ENCODE measurements around the gene SLC16A1.
"Not testable (repeated sequence)": the region's sequence is repeated elsewhere in the genome, so short reads cannot be mapped to it uniquely, and the experiment has no call there.

- not testable (repeated sequence) for TF ChIP-seq POLR2A, CTCF, POLR2AphosphoS5 (IDR thresholded peaks at IDR 0.05)
Observed at GRCh38 chr1:112889906-112890305, 66.1 kb downstream of the SLC16A1 start.

Data from breast epithelium (tissue), 3 donors.